Measurements from ENCODE around the gene DAPK2. TPM values are rescaled to one million over a fixed set of nuclear protein-coding genes. Genes with fewer than 3 reads are reported as not detected.

DAPK2 gene
- total RNA-seq, 2 experiments from 2014 or later, result 1.0 to 1.3 TPM

- Mint-ChIP-seq H3K4me3 (no peak overlapping the region), H3K27ac (no peak overlapping the region), H3K9me3 (ENCODE audit: low read depth) (no peaks in the 10 kb centered on the region), H3K27me3 (no peaks in the 10 kb centered on the region), H3K4me1 (peaks cover 7% of the 10 kb centered on the region), H3K36me3 (ENCODE audit: low read depth) (no peaks in the 10 kb centered on the region)
- ATAC-seq, result no peak
- DNase-seq, result no peak
- intact Hi-C loops (cut with DNase I, micrococcal nuclease), result loop anchor here in 1 of 2 experiments (5.0 kb wide), 2 partner anchors 65 to 100 kb away; partner anchors contain the start of gene DAPK2
- ChIA-PET CTCF (interaction anchor here (0.8 to 3.1 kb wide), 4 partner anchors 13 to 194 kb away, joined by 3 to 18 read pairs (median 4); no protein-coding TSS in a partner anchor), POLR2A (no interaction called here)
Observed at GRCh38 chr15:63947228-63947627, 99.1 kb downstream of the DAPK2 start.

- Mint-ChIP-seq H3K27ac (no peak overlapping the region), H3K27me3 (no peaks in the 10 kb centered on the region), H3K4me3 (no peak overlapping the region), H3K9me3 (ENCODE audit: low read depth) (no peaks in the 10 kb centered on the region), H3K4me1 (peaks cover 3% of the 10 kb centered on the region), H3K36me3 (ENCODE audit: low read depth) (no peaks in the 10 kb centered on the region)
- CTCF ChIA-PET, result interaction anchor here (0.7 to 3.6 kb wide), 13 partner anchors 13 to 194 kb away, joined by 3 to 30 read pairs (median 5); partner anchors contain the start of gene DAPK2
- POLR2A ChIA-PET, result no interaction called here
- ATAC-seq (no peak), DNase-seq (no peak)
- intact Hi-C loops (cut with DNase I, micrococcal nuclease), result loop anchor here in 1 of 2 experiments (5.0 kb wide), 2 partner anchors 66 to 101 kb away; partner anchors contain the start of gene DAPK2
Observed at GRCh38 chr15:63946524-63947065, 99.7 kb downstream of the DAPK2 start.

- Mint-ChIP-seq H3K36me3 (ENCODE audit: low read depth) (no peaks in the 10 kb centered on the region), H3K4me1 (peaks cover 3% of the 10 kb centered on the region), H3K27me3 (no peaks in the 10 kb centered on the region), H3K27ac (no peak overlapping the region), H3K9me3 (ENCODE audit: low read depth) (no peaks in the 10 kb centered on the region), H3K4me3 (no peak overlapping the region)
- intact Hi-C loops (cut with DNase I, micrococcal nuclease), result loop anchor here (1.0 to 5.0 kb wide), 3 partner anchors 66 to 101 kb away; partner anchors contain the start of gene DAPK2 (in 2 of the 2)
- DNase-seq (no peak), ATAC-seq (no peak)
- ChIA-PET CTCF (interaction anchor here (0.6 to 3.6 kb wide), 35 partner anchors 8 to 576 kb away, joined by 3 to 30 read pairs (median 4); partner anchors contain the start of gene DAPK2), POLR2A (interaction anchor here (0.6 kb wide), 1 partner anchor 43 kb away, joined by 3 read pairs; no protein-coding TSS in a partner anchor)
Observed at GRCh38 chr15:63945838-63946298, 100.4 kb downstream of the DAPK2 start.

GRCh38 chr15:63945007-63945788, 101.1 kb downstream of the DAPK2 start:
- Mint-ChIP-seq H3K36me3 (ENCODE audit: low read depth) (no peaks in the 10 kb centered on the region), H3K4me3 (no peak overlapping the region), H3K27ac (peak overlapping the region; percentile 51), H3K27me3 (no peaks in the 10 kb centered on the region), H3K4me1 (peaks cover 4% of the 10 kb centered on the region), H3K9me3 (ENCODE audit: low read depth) (no peaks in the 10 kb centered on the region)
- intact Hi-C loops (cut with DNase I, micrococcal nuclease), result loop anchor here (1.0 to 5.0 kb wide), 3 partner anchors 67 to 102 kb away; partner anchors contain the start of gene DAPK2 (in 2 of the 2)
- peak; percentile 85 for DNase-seq
- ChIA-PET POLR2A (interaction anchor here (0.6 kb wide), 1 partner anchor 43 kb away, joined by 3 read pairs; no protein-coding TSS in a partner anchor), CTCF (interaction anchor here (0.6 to 3.6 kb wide), 40 partner anchors 9 to 575 kb away, joined by 3 to 30 read pairs (median 4); partner anchors contain the start of gene DAPK2)
- ATAC-seq, result peak; percentile 97

- ATAC-seq (no peak), DNase-seq (no peak)
- ChIA-PET CTCF (interaction anchor here (0.6 to 3.6 kb wide), 14 partner anchors 13 to 227 kb away, joined by 3 to 30 read pairs (median 5); partner anchors contain the start of gene DAPK2), POLR2A (no interaction called here)
- H3K36me3 Mint-ChIP-seq (ENCODE audit: low read depth), result no peaks in the 10 kb centered on the region
- no peaks in the 10 kb centered on the region for H3K27me3 Mint-ChIP-seq
- intact Hi-C loops (cut with DNase I, micrococcal nuclease), result no loop called here
- H3K27ac Mint-ChIP-seq, result no peak overlapping the region
- H3K4me3 Mint-ChIP-seq, result no peak overlapping the region
- peaks cover 9% of the 10 kb centered on the region for H3K4me1 Mint-ChIP-seq
- no peaks in the 10 kb centered on the region for H3K9me3 Mint-ChIP-seq (ENCODE audit: low read depth)
Observed at GRCh38 chr15:63944681-63944955, 101.7 kb downstream of the DAPK2 start.

GRCh38 chr15:63943829-63944680, 102.2 kb downstream of the DAPK2 start:
- ATAC-seq (no peak), DNase-seq (no peak)
- Mint-ChIP-seq H3K9me3 (ENCODE audit: low read depth) (no peaks in the 10 kb centered on the region), H3K27ac (no peak overlapping the region), H3K36me3 (ENCODE audit: low read depth) (peaks cover 1% of the 10 kb centered on the region), H3K27me3 (no peaks in the 10 kb centered on the region), H3K4me3 (no peak overlapping the region), H3K4me1 (peaks cover 15% of the 10 kb centered on the region)
- intact Hi-C loops (cut with DNase I, micrococcal nuclease), result no loop called here
- POLR2A ChIA-PET, result no interaction called here
- CTCF ChIA-PET, result interaction anchor here (0.7 to 3.6 kb wide), 10 partner anchors 12 to 226 kb away, joined by 3 to 30 read pairs (median 9); partner anchors contain the start of gene DAPK2

GRCh38 chr15:63942486-63943365, 103.6 kb downstream of the DAPK2 start:
- no peak for DNase-seq
- POLR2A ChIA-PET, result no interaction called here
- Mint-ChIP-seq H3K27ac (no peak overlapping the region), H3K4me3 (no peak overlapping the region), H3K4me1 (peaks cover 26% of the 10 kb centered on the region), H3K9me3 (ENCODE audit: low read depth) (no peaks in the 10 kb centered on the region), H3K36me3 (ENCODE audit: low read depth) (peaks cover 4% of the 10 kb centered on the region), H3K27me3 (no peaks in the 10 kb centered on the region)
- CTCF ChIA-PET, result interaction anchor here (0.7 to 0.8 kb wide), 2 partner anchors 50 to 114 kb away, joined by 3 read pairs; no protein-coding TSS in a partner anchor
- no peak for ATAC-seq
- intact Hi-C loops (cut with DNase I, micrococcal nuclease), result no loop called here

- Mint-ChIP-seq H3K9me3 (ENCODE audit: low read depth) (no peaks in the 10 kb centered on the region), H3K4me3 (no peak overlapping the region), H3K27me3 (no peaks in the 10 kb centered on the region), H3K4me1 (peaks cover 28% of the 10 kb centered on the region), H3K36me3 (ENCODE audit: low read depth) (peaks cover 4% of the 10 kb centered on the region), H3K27ac (no peak overlapping the region)
- ATAC-seq (no peak), DNase-seq (no peak)
- POLR2A ChIA-PET, result no interaction called here
- CTCF ChIA-PET, result interaction anchor here (0.6 to 1.4 kb wide), 8 partner anchors 8 to 190 kb away, joined by 3 to 6 read pairs (median 3); no protein-coding TSS in a partner anchor
- intact Hi-C loops (cut with DNase I, micrococcal nuclease), result no loop called here
Observed at GRCh38 chr15:63941698-63942465, 104.4 kb downstream of the DAPK2 start.

- no peak for DNase-seq
- Mint-ChIP-seq H3K27me3 (no peaks in the 10 kb centered on the region), H3K27ac (no peak overlapping the region), H3K4me3 (no peak overlapping the region), H3K36me3 (ENCODE audit: low read depth) (peaks cover 4% of the 10 kb centered on the region), H3K4me1 (peaks cover 28% of the 10 kb centered on the region), H3K9me3 (ENCODE audit: low read depth) (no peaks in the 10 kb centered on the region)
- no peak for ATAC-seq
- POLR2A ChIA-PET, result no interaction called here
- intact Hi-C loops (cut with DNase I, micrococcal nuclease), result no loop called here
- CTCF ChIA-PET, result interaction anchor here (0.5 to 1.4 kb wide), 6 partner anchors 9 to 189 kb away, joined by 3 to 6 read pairs (median 4); partner anchors contain the start of gene SNX1
Observed at GRCh38 chr15:63940966-63941620, 105.2 kb downstream of the DAPK2 start.
